Astrocyte (in vitro differentiated cells and primary cell): Measurements from ENCODE around the gene SAMSN1. TPM values are rescaled to one million over a fixed set of nuclear protein-coding genes. Genes with fewer than 3 reads are reported as not detected.

Experiments
- DNase-seq: peaks from one replicate; pipeline ENCODE4 v3.0.0-alpha.2; 2010; ENCODE audit warnings: low read depth
- FAIRE-seq: peaks from 2 replicates; lab custom pipeline; 2011; peaks lifted over from hg19 to GRCh38; lab: Jason Lieb, UNC
- H2AFZ ChIP-seq: 2 replicates; pipeline ENCODE4 v1.6.0; 2012; ENCODE audit warnings: low read depth, low read length, inconsistent platforms
- H3K27ac ChIP-seq: 2 replicates; pipeline ENCODE4 v1.5.1; 2011; ENCODE audit warnings: low read depth, low read length, inconsistent platforms
- H3K27me3 ChIP-seq: 2 replicates; pipeline ENCODE4 v1.6.0; 2011; ENCODE audit warnings: low read length, inconsistent platforms; ENCODE audit not compliant: insufficient read depth
- H3K36me3 ChIP-seq: 2 replicates; pipeline ENCODE4 v1.5.1; 2011; ENCODE audit warnings: low read length, inconsistent platforms; ENCODE audit not compliant: insufficient read depth
- H3K4me1 ChIP-seq: 2 replicates; pipeline ENCODE4 v1.5.1; 2011; ENCODE audit warnings: low read length, inconsistent platforms; ENCODE audit not compliant: insufficient read depth
- H3K4me2 ChIP-seq: 2 replicates; pipeline ENCODE4 v1.6.0; 2012; ENCODE audit warnings: low read length, inconsistent platforms
- H3K4me3 ChIP-seq: 2 replicates; pipeline ENCODE4 v1.5.1; 2011; ENCODE audit warnings: low read depth, mild to moderate bottlenecking, low read length, inconsistent platforms; ENCODE audit not compliant: insufficient read depth
- H3K79me2 ChIP-seq: 2 replicates; pipeline ENCODE4 v1.6.0; 2012; ENCODE audit warnings: mild to moderate bottlenecking, low read length, inconsistent platforms; ENCODE audit not compliant: insufficient read depth
- H3K9ac ChIP-seq: 2 replicates; pipeline ENCODE4 v1.6.0; 2012; ENCODE audit warnings: mild to moderate bottlenecking, low read length, inconsistent platforms
- H3K9me3 ChIP-seq: 2 replicates; pipeline ENCODE4 v1.5.1; 2012; ENCODE audit warnings: low read depth, mild to moderate bottlenecking, low read length, inconsistent platforms; ENCODE audit not compliant: insufficient read depth
- H4K20me1 ChIP-seq: 2 replicates; pipeline ENCODE4 v1.6.0; 2012; ENCODE audit warnings: low read length, inconsistent platforms; ENCODE audit not compliant: insufficient read depth
- H3K27ac Mint-ChIP-seq: one replicate; pipeline ENCODE4 v1.8.0; 2021; ENCODE audit warnings: mild to moderate bottlenecking, mixed read lengths; ENCODE audit not compliant: unreplicated experiment
- H3K27me3 Mint-ChIP-seq: one replicate; pipeline ENCODE4 v1.8.0; 2021; ENCODE audit warnings: low read depth, mixed read lengths; ENCODE audit not compliant: unreplicated experiment
- H3K36me3 Mint-ChIP-seq: one replicate; pipeline ENCODE4 v1.8.0; 2021; ENCODE audit warnings: low read depth, mixed read lengths; ENCODE audit not compliant: unreplicated experiment
- H3K4me1 Mint-ChIP-seq: one replicate; pipeline ENCODE4 v1.8.0; 2021; ENCODE audit warnings: low read depth, mixed read lengths; ENCODE audit not compliant: unreplicated experiment
- H3K4me3 Mint-ChIP-seq: one replicate; pipeline ENCODE4 v1.8.0; 2021; ENCODE audit warnings: mild to moderate bottlenecking, moderate library complexity, mixed read lengths; ENCODE audit not compliant: unreplicated experiment
- H3K9me3 Mint-ChIP-seq: one replicate; pipeline ENCODE4 v1.8.0; 2021; ENCODE audit warnings: mild to moderate bottlenecking, mixed read lengths; ENCODE audit not compliant: unreplicated experiment
- CTCF ChIP-seq: IDR thresholded peaks from 2 replicates; pipeline ENCODE4 v1.5.1; 2011; ENCODE audit warnings: low read depth, mild to moderate bottlenecking, inconsistent platforms, low read length, moderate library complexity; ENCODE audit not compliant: insufficient read depth
- EZH2 ChIP-seq: IDR thresholded peaks from 2 replicates; pipeline ENCODE4 v1.6.1; 2012; ENCODE audit warnings: mild to moderate bottlenecking, low read length, inconsistent platforms; ENCODE audit not compliant: insufficient read depth
- total RNA-seq: library from RNA; stranded (reverse); gene quantifications from 2 replicates; pipeline ENCODE4 v1.2.1, GENCODE V29; 2021

Gene SAMSN1
- total RNA-seq, 1 donor from 2014 or later, result 0.09 TPM

GRCh38 chr21:14591377-14591776 lies 45.3 kb upstream of the SAMSN1 start:
- TF ChIP-seq EZH2 (no peak), CTCF (no peak)
- no peak overlapping the region for H3K27ac Mint-ChIP-seq
- no peaks in the 10 kb centered on the region for H3K9me3 Mint-ChIP-seq

GRCh38 chr21:14589855-14590563 lies 43.9 kb upstream of the SAMSN1 start:
- Mint-ChIP-seq H3K4me3 (no peak overlapping the region), H3K4me1 (no peaks in the 10 kb centered on the region), H3K9me3 (no peaks in the 10 kb centered on the region), H3K36me3 (no peaks in the 10 kb centered on the region), H3K27me3 (no peaks in the 10 kb centered on the region), H3K27ac (no peak overlapping the region)
- FAIRE-seq (no peak), DNase-seq (no peak)
- Histone ChIP-seq H3K4me3 (no peak overlapping the region), H3K4me1 (no peaks in the 10 kb centered on the region), H3K9me3 (no peaks in the 10 kb centered on the region), H3K9ac (no peak overlapping the region), H2AFZ (no peak overlapping the region), H4K20me1 (no peaks in the 10 kb centered on the region), H3K27me3 (no peaks in the 10 kb centered on the region), H3K4me2 (no peak overlapping the region), H3K36me3 (no peaks in the 10 kb centered on the region), H3K27ac (no peak overlapping the region), H3K79me2 (no peaks in the 10 kb centered on the region)
- TF ChIP-seq CTCF, result no peak
- TF ChIP-seq EZH2, result no peak

More at GRCh38 chr21:14591377-14591776, 45.3 kb upstream of the SAMSN1 start:
- Histone ChIP-seq H3K79me2 (no peaks in the 10 kb centered on the region), H3K4me3 (no peak overlapping the region), H3K27ac (no peak overlapping the region), H3K9me3 (no peaks in the 10 kb centered on the region), H3K27me3 (no peaks in the 10 kb centered on the region), H3K4me2 (no peak overlapping the region), H3K4me1 (no peaks in the 10 kb centered on the region), H2AFZ (no peak overlapping the region), H3K36me3 (no peaks in the 10 kb centered on the region), H4K20me1 (no peaks in the 10 kb centered on the region), H3K9ac (no peak overlapping the region)
- no peak for FAIRE-seq
- H3K4me3 Mint-ChIP-seq, result no peak overlapping the region
- no peak for DNase-seq
- no peaks in the 10 kb centered on the region for H3K36me3 Mint-ChIP-seq
- H3K4me1 Mint-ChIP-seq, result no peaks in the 10 kb centered on the region
- no peaks in the 10 kb centered on the region for H3K27me3 Mint-ChIP-seq

GRCh38 chr21:14587266-14587665 lies 41.2 kb upstream of the SAMSN1 start:
- H3K4me1 Mint-ChIP-seq, result no peaks in the 10 kb centered on the region
- Histone ChIP-seq H3K4me3 (no peak overlapping the region), H3K4me1 (no peaks in the 10 kb centered on the region), H3K27me3 (no peaks in the 10 kb centered on the region), H3K9ac (no peak overlapping the region), H3K36me3 (no peaks in the 10 kb centered on the region), H3K27ac (no peak overlapping the region), H3K79me2 (no peaks in the 10 kb centered on the region), H2AFZ (no peak overlapping the region), H3K4me2 (no peak overlapping the region), H3K9me3 (no peaks in the 10 kb centered on the region), H4K20me1 (no peaks in the 10 kb centered on the region)
- no peaks in the 10 kb centered on the region for H3K36me3 Mint-ChIP-seq
- H3K27me3 Mint-ChIP-seq, result no peaks in the 10 kb centered on the region
- FAIRE-seq (no peak), DNase-seq (no peak)
- H3K27ac Mint-ChIP-seq, result no peak overlapping the region
- TF ChIP-seq EZH2 (no peak), CTCF (no peak)
- no peak overlapping the region for H3K4me3 Mint-ChIP-seq
- no peaks in the 10 kb centered on the region for H3K9me3 Mint-ChIP-seq
